ENCODE measurements around the gene ORC1. TPM values are rescaled to one million over a fixed set of nuclear protein-coding genes. Genes with fewer than 3 reads are reported as not detected.

ORC1 gene
- total RNA-seq, 1 donor from 2014 or later, result 0.48 TPM

- DNase-seq (ENCODE audit: low spot score), result no peak
Observed at GRCh38 chr1:52345252-52345651, 59.0 kb downstream of the ORC1 start.

GRCh38 chr1:52343979-52344378, 60.2 kb downstream of the ORC1 start:
- DNase-seq (ENCODE audit: low spot score), result no peak

GRCh38 chr1:52341655-52342260, 62.5 kb downstream of the ORC1 start:
- DNase-seq (ENCODE audit: low spot score), result no peak

DNA sequence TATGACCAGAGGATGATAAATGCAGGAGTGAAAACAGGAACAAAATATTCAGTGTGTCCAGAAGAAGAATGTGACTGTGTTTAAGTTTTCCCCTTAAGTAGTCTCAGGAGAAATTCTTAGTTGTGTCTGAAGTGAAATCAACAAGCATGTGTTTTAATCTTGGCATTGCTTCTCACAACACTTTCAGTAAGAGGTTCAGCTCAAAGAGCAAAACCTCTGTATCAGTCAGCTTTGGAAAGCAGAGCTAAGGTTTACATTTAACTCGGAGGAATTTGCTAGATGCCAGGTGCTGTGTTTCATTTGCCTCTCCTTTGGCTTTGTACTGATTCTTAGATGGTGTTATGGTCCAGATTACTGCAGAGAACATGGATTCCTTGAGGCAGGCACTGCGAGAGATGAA, 66.8 kb downstream of the ORC1 start:
- no peak for DNase-seq (ENCODE audit: low spot score)

DNA sequence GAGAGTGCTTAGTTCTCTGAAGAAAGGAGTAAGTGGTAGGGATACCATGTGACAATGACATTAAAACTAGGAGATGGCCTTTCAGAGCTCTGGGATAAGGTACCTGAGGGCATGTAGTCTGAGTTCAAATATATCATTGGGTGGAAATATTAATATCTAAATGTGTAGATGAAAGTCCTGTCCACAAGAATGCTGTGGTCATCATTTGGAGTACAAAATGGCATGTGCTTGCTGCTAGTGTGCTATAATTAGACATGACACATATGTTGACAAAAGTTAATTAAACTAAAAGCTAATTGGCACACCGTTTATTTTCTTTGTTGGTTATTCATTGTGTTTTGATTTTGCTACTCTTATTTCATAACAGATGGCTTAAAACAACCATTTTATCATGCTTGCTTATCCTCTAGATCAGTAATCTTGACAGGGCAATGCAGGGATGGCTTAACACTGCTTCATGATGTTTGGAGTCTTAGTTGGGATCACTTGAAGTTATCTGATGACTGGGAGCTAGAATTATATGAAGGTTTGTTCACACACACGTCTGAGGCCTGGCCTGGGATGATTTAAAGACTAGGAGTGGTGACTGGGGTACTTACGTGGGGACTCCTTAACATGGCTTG, 69.2 kb downstream of the ORC1 start:
- no peak for DNase-seq (ENCODE audit: low spot score)

DNA sequence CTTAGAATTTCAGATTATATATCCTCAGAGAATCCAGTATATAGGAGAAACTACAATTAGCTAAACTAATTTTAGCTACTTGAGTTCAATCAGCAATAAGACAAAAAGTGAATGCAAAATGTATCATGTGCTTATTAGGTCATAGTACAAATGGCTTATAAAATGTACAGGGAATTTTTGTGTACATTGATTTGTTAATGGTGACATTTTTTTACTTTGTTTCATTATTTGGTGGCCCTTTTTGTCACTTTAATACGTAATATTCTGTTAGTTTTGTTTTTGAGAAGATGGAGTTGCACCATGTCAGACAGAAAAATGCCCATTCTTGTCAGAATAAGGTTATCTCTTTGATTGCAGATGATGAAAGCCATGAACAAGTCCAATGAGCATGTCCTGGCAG, 71.8 kb downstream of the ORC1 start:
- no peak for DNase-seq (ENCODE audit: low spot score)

DNA sequence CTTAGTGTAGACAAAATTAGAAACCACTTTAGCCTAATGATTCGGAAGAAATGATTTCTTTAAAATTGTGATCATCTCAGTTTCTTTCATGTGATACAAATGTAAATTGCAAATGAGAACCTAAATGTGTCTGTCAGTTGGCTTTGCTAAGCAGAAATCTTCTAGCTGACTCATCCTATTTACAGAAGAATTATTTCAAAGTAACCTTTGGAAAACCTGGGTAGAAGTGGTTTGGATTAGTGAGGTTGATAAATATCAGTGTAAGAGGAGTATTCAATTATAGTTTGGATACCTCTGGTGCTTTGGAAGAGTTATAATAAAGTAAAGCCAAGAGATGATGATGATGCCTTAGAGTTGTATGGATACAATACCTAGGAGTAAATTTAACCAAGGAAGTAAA, 75.6 kb downstream of the ORC1 start:
- no peak for DNase-seq (ENCODE audit: low spot score)

DNA sequence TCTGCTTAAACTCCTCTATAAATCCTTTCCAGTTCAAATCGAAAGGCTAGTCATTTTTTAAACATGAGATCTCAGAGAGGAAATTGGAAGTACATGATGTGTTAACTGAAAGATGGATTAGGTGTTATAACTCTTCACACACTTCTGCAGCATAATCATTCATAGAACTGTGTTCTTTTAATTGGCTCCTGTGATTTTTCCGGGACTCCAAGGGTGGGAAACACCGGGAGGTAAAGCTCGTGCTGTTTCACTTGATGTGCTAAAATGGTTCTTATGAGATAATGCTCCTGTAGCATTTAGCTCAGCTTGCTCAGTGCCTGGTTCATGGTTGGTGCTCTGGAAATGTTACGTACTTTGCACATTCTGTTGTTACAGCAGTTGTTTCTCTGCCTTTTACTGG, 78.4 kb downstream of the ORC1 start:
- no peak for DNase-seq (ENCODE audit: low spot score)

- DNase-seq (ENCODE audit: low spot score), result no peak
Observed at GRCh38 chr1:52323731-52324130, 80.5 kb downstream of the ORC1 start.

Other genes with a start within 250 kb of the ORC1 start
- gene CC2D1B, start 38.2 kb downstream of the ORC1 start, total RNA-seq (ENCODE audit: insufficient read depth, low replicate concordance), result 11.3 TPM
- 9.4 TPM for gene PRPF38A, start 179 bp upstream of the ORC1 start, total RNA-seq (ENCODE audit: insufficient read depth, low replicate concordance)
- gene TUT4, start 148.7 kb upstream of the ORC1 start, total RNA-seq (ENCODE audit: insufficient read depth, low replicate concordance), result 87.4 TPM
- 96.8 TPM for gene GPX7, start 197.9 kb upstream of the ORC1 start, total RNA-seq (ENCODE audit: insufficient read depth, low replicate concordance)
- gene SHISAL2A, start 228.7 kb upstream of the ORC1 start, total RNA-seq (ENCODE audit: insufficient read depth, low replicate concordance), result 2.2 TPM

Measured in umbilical cord (tissue), 2 donors.